ENCODE measurements around the gene COG5.
"Not testable (repeated sequence)": the region's sequence is repeated elsewhere in the genome, so short reads cannot be mapped to it uniquely, and the experiment has no call there.

COG5 gene

GRCh38 chr7:107580716-107581383, 17.1 kb upstream of the COG5 start:
- FAIRE-seq (peak; percentile 49), DNase-seq (ENCODE audit: insufficient read length, low spot score) (no peak)

- DNase-seq (ENCODE audit: insufficient read length, low spot score): peak; percentile 53
- peak; percentile 45 for FAIRE-seq
Measured at GRCh38 chr7:107579885-107580715, 16.4 kb upstream of the COG5 start, which contains the start of gene BCAP29. Gene BCAP29 (plus strand): TSS chr7:107580246. CDS start chr7:107580773, 527 bp downstream.

- DNase-seq (ENCODE audit: insufficient read length, low spot score) (no peak), FAIRE-seq (no peak)
Measured at GRCh38 chr7:107579554-107579884, 15.8 kb upstream of the COG5 start.

- DNase-seq (ENCODE audit: insufficient read length, low spot score) (no peak), FAIRE-seq (no peak)
Measured at GRCh38 chr7:107573537-107573936, 9.8 kb upstream of the COG5 start.

- DNase-seq (ENCODE audit: insufficient read length, low spot score) (no peak), FAIRE-seq (no peak)
Measured at GRCh38 chr7:107570298-107570697, 6.6 kb upstream of the COG5 start.

GRCh38 chr7:107564553-107565298, 1.0 kb upstream of the COG5 start:
- no peak for DNase-seq (ENCODE audit: insufficient read length, low spot score)

GRCh38 chr7:107563081-107563774, 492 bp downstream of the COG5 start:
- DNase-seq (ENCODE audit: insufficient read length, low spot score) (no peak), FAIRE-seq (no peak)

More at GRCh38 chr7:107564553-107565298, 1.0 kb upstream of the COG5 start:
- peak; percentile 69 for FAIRE-seq

- no peak for DNase-seq (ENCODE audit: insufficient read length, low spot score)
- no peak for FAIRE-seq
Measured at GRCh38 chr7:107560898-107561516, 2.7 kb downstream of the COG5 start.

GRCh38 chr7:107559864-107560263, 3.9 kb downstream of the COG5 start:
- DNase-seq (ENCODE audit: insufficient read length, low spot score) (no peak), FAIRE-seq (no peak)

GRCh38 chr7:107555893-107556292, 7.8 kb downstream of the COG5 start:
- DNase-seq (ENCODE audit: insufficient read length, low spot score) (no peak), FAIRE-seq (no peak)

- FAIRE-seq: no peak
Measured at GRCh38 chr7:107551936-107552335, 11.8 kb downstream of the COG5 start.

GRCh38 chr7:107544848-107545591, 18.7 kb downstream of the COG5 start:
- DNase-seq (ENCODE audit: insufficient read length, low spot score): no peak
- no peak for FAIRE-seq

More at GRCh38 chr7:107551936-107552335, 11.8 kb downstream of the COG5 start:
- no peak for DNase-seq (ENCODE audit: insufficient read length, low spot score)

GRCh38 chr7:107543338-107543993, 20.3 kb downstream of the COG5 start:
- DNase-seq (ENCODE audit: insufficient read length, low spot score) (no peak), FAIRE-seq (no peak)

GRCh38 chr7:107538001-107538400, 25.7 kb downstream of the COG5 start:
- FAIRE-seq: no peak
- DNase-seq (ENCODE audit: insufficient read length, low spot score): no peak

- FAIRE-seq; DNase-seq (ENCODE audit: insufficient read length, low spot score): not testable (repeated sequence)
Measured at GRCh38 chr7:107537228-107537627, 26.5 kb downstream of the COG5 start.

GRCh38 chr7:107534139-107534538, 29.6 kb downstream of the COG5 start:
- no peak for FAIRE-seq
- no peak for DNase-seq (ENCODE audit: insufficient read length, low spot score)

- DNase-seq (ENCODE audit: insufficient read length, low spot score) (no peak), FAIRE-seq (no peak)
Measured at GRCh38 chr7:107530751-107531150, 33.0 kb downstream of the COG5 start.

GRCh38 chr7:107528461-107528860, 35.3 kb downstream of the COG5 start:
- FAIRE-seq (no peak), DNase-seq (ENCODE audit: insufficient read length, low spot score) (no peak)

GRCh38 chr7:107527196-107527595, 36.5 kb downstream of the COG5 start:
- no peak for FAIRE-seq
- DNase-seq (ENCODE audit: insufficient read length, low spot score): no peak

Data from GM19239 (cell line).